Fibroblast of villous mesenchyme (primary cell): ENCODE data around the gene DYNC1LI2. TPM values are rescaled to one million over a fixed set of nuclear protein-coding genes. Genes with fewer than 3 reads are reported as not detected.
A peak's percentile ranks its signal among the peaks of the same experiment; 100 is the strongest.

ENCODE experiments used
- DNase-seq: peaks from one replicate; pipeline ENCODE4 v3.0.0-alpha.2; 2010; ENCODE audit warnings: low read depth
- H3K4me3 ChIP-seq: 2 replicates; pipeline ENCODE4 v1.5.1; 2011; ENCODE audit warnings: low read depth, mild to moderate bottlenecking, low read length
- CTCF ChIP-seq: IDR thresholded peaks from 2 replicates; pipeline ENCODE4 v1.5.1; 2012; ENCODE audit warnings: low read depth, mild to moderate bottlenecking, low read length; ENCODE audit not compliant: insufficient read depth
- total RNA-seq: library from RNA; depleted of rRNA; stranded (reverse); fragments of >200 nt; gene quantifications from 2 replicates; pipeline ENCODE4 v1.2.3, GENCODE V29; 2012

DYNC1LI2 gene
- total RNA-seq, 1 donor = 146 TPM

GRCh38 chr16:66712512-66712911 is 38.9 kb downstream of the DYNC1LI2 start:
- no peak for DNase-seq
- no peak overlapping the region for H3K4me3 ChIP-seq
- no peak for TF ChIP-seq CTCF

GRCh38 chr16:66711581-66711980 is 39.8 kb downstream of the DYNC1LI2 start:
- no peak for DNase-seq
- no peak for TF ChIP-seq CTCF
- H3K4me3 ChIP-seq = no peak overlapping the region

GRCh38 chr16:66706506-66706880 is 44.9 kb downstream of the DYNC1LI2 start:
- TF ChIP-seq CTCF = no peak
- H3K4me3 ChIP-seq = no peak overlapping the region
- DNase-seq = no peak

- peak; percentile 59 for DNase-seq
- no peak for TF ChIP-seq CTCF
- H3K4me3 ChIP-seq = no peak overlapping the region
These were observed 45.5 kb downstream of the DYNC1LI2 start for GRCh38 chr16:66705790-66706505.

GRCh38 chr16:66703406-66704215 is 47.8 kb downstream of the DYNC1LI2 start:
- peak; percentile 43 for DNase-seq
- no peak for TF ChIP-seq CTCF

GRCh38 chr16:66701516-66701915 is 49.9 kb downstream of the DYNC1LI2 start:
- DNase-seq = no peak
- no peak for TF ChIP-seq CTCF

More at GRCh38 chr16:66703406-66704215, 47.8 kb downstream of the DYNC1LI2 start:
- H3K4me3 ChIP-seq = no peak overlapping the region

GRCh38 chr16:66701026-66701425 is 50.4 kb downstream of the DYNC1LI2 start:
- no peak overlapping the region for H3K4me3 ChIP-seq
- no peak for DNase-seq
- no peak for TF ChIP-seq CTCF

More at GRCh38 chr16:66701516-66701915, 49.9 kb downstream of the DYNC1LI2 start:
- H3K4me3 ChIP-seq = no peak overlapping the region
